B cell (primary cell): ENCODE results near the gene MAPT. TPM values are rescaled to one million over a fixed set of nuclear protein-coding genes. Genes with fewer than 3 reads are reported as not detected.

Experiments used
- ATAC-seq: fragments of 200-7000 bp; cut with Tn5 transposase; one replicate; pipeline ENCODE4 v1.10.0; 2021; ENCODE audit warnings: low read depth, mild to moderate bottlenecking, moderate number of reproducible peaks, moderate library complexity
- CTCF ChIA-PET: fragments of 350-600 bp; sonication (Branson Sonifier 250); formaldehyde crosslinking; loops from one replicate; lab custom pipeline; 2021; ENCODE audit warnings: antibody characterized with exemption, inconsistent platforms; lab: Charles Lee
- POLR2A ChIA-PET: fragments of 350-600 bp; sonication (Branson Sonifier 250); formaldehyde crosslinking; loops from one replicate; lab custom pipeline; 2021; ENCODE audit warnings: antibody characterized with exemption; lab: Charles Lee
- DNase-seq: peaks from one replicate; pipeline ENCODE4 v3.0.0; 2013
- H2AFZ ChIP-seq: 2 replicates; pipeline ENCODE4 v1.6.1; 2012; ENCODE audit warnings: mild to moderate bottlenecking, low read depth, low read length; ENCODE audit not compliant: insufficient read depth, poor library complexity, severe bottlenecking
- H3K27ac ChIP-seq, 2 donors: 1 replicate in 1 of 2; 2 replicates in 1 of 2; pipeline ENCODE4 v1.5.1; 2012 to 2013; ENCODE audit warnings: low read length in 2 of 2, mild to moderate bottlenecking in 2 of 2, moderate library complexity in 1 of 2
- H3K27me3 ChIP-seq, 4 experiments: fragments of 200-600 bp in 1 of 4; sonication (generic) in 1 of 4; replicated peaks in 1 of 4; 1 replicate in 2 of 4; 2 replicates in 2 of 4; pipeline versions ENCODE4 v1.6.1 to v1.7.0; 2013 to 2016; ENCODE audit warnings: low read length in 3 of 4, mild to moderate bottlenecking in 2 of 4, mixed read lengths in 1 of 4, moderate library complexity in 1 of 4; ENCODE audit not compliant: insufficient read depth in 4 of 4, control insufficient read depth in 3 of 4; ENCODE audit errors: control extremely low read depth in 1 of 4
- H3K36me3 ChIP-seq, 2 experiments: replicated peaks in 1 of 2; 1 replicate in 1 of 2; 2 replicates in 1 of 2; pipeline versions ENCODE4 v1.6.1 to v1.7.1; 2013; ENCODE audit warnings: low read length in 1 of 2; ENCODE audit not compliant: insufficient read depth in 2 of 2, control insufficient read depth in 1 of 2; ENCODE audit errors: control extremely low read depth in 1 of 2, extremely low read depth in 1 of 2
- H3K4me1 ChIP-seq, 2 donors: fragments of 200-600 bp in 1 of 2; sonication (generic) in 1 of 2; 1 replicate in 1 of 2; 2 replicates in 1 of 2; pipeline versions ENCODE4 v1.5.1 to v1.6.1; 2013 to 2017; ENCODE audit warnings: low read length in 2 of 2; ENCODE audit not compliant: control insufficient read depth in 2 of 2, insufficient read depth in 2 of 2
- H3K4me2 ChIP-seq: replicated peaks from 2 replicates; pipeline ENCODE3; 2012; ENCODE audit warnings: mild to moderate bottlenecking, low read depth, low read length; ENCODE audit not compliant: poor library complexity, severe bottlenecking
- H3K4me3 ChIP-seq, 5 experiments: fragments of 200-600 bp in 1 of 5; sonication (generic) in 1 of 5; 1 replicate in 3 of 5; 2 replicates in 2 of 5; pipeline versions ENCODE4 v1.5.1 to v1.7.0; 2011 to 2016; ENCODE audit warnings: low read length in 4 of 5, mild to moderate bottlenecking in 4 of 5, low read depth in 2 of 5, control low read depth in 1 of 5, moderate library complexity in 1 of 5; ENCODE audit not compliant: insufficient read depth in 1 of 5; ENCODE audit errors: control extremely low read depth in 1 of 5, extremely low read depth in 1 of 5
- H3K79me2 ChIP-seq: fragments of 200-600 bp; sonication (generic); one replicate; pipeline ENCODE4 v1.6.0; 2016; ENCODE audit warnings: low read length; ENCODE audit not compliant: control insufficient read depth, insufficient read depth
- H3K9ac ChIP-seq: fragments of 200-600 bp; sonication (generic); 2 replicates; pipeline ENCODE4 v1.6.1; 2017; ENCODE audit warnings: mild to moderate bottlenecking, low read length, moderate library complexity
- H3K9me3 ChIP-seq, 3 donors: one replicate each; pipeline versions ENCODE4 v1.6.1 to v1.7.1; 2013; ENCODE audit warnings: low read length in 2 of 3; ENCODE audit not compliant: control insufficient read depth in 2 of 3, insufficient read depth in 1 of 3; ENCODE audit errors: control extremely low read depth in 1 of 3
- H4K20me1 ChIP-seq: 2 replicates; pipeline ENCODE4 v1.6.0; 2012; ENCODE audit warnings: mild to moderate bottlenecking, low read length; ENCODE audit not compliant: insufficient read depth, control insufficient read depth, poor library complexity, severe bottlenecking
- H3K27ac Mint-ChIP-seq: one replicate; pipeline ENCODE4 v1.8.0; 2021; ENCODE audit warnings: mixed read lengths
- H3K27me3 Mint-ChIP-seq: one replicate; pipeline ENCODE4 v1.8.0; 2021; ENCODE audit warnings: mixed read lengths
- H3K4me1 Mint-ChIP-seq: one replicate; pipeline ENCODE4 v1.8.0; 2021; ENCODE audit warnings: mixed read lengths
- H3K4me3 Mint-ChIP-seq: one replicate; pipeline ENCODE4 v1.8.0; 2021; ENCODE audit warnings: mixed read lengths
- H3K9me3 Mint-ChIP-seq: one replicate; pipeline ENCODE4 v1.8.0; 2022; ENCODE audit warnings: mixed read lengths; ENCODE audit not compliant: insufficient read depth
- CTCF ChIP-seq: fragments of 200-600 bp; IDR thresholded peaks from one replicate; pipeline ENCODE4 v1.8.0; 2022; ENCODE audit warnings: antibody characterized with exemption, mild to moderate bottlenecking
- EZH2 ChIP-seq: IDR thresholded peaks from 2 replicates; pipeline ENCODE4 v1.6.1; 2012; ENCODE audit warnings: borderline replicate concordance, low read depth, mild to moderate bottlenecking, moderate library complexity, low read length; ENCODE audit not compliant: insufficient read depth, poor library complexity, severe bottlenecking
- WGBS: methylation state at CpG from one replicate; pipeline ENCODE4 v1.1.5; 2013; ENCODE audit warnings: missing lambda C conversion rate; ENCODE audit not compliant: insufficient coverage; 5-methylcytosine and 5-hydroxymethylcytosine counted together
- intact Hi-C: fragments of 100-400 bp; cut with micrococcal nuclease; formaldehyde crosslinking; loops from one replicate; pipeline ENCODE4 v1.10.0; 2022
- polyA plus RNA-seq: library from polyadenylated mRNA; depleted of rRNA; stranded (reverse); fragments of >200 nt; gene quantifications from 2 replicates; pipeline ENCODE4 v1.2.3, GENCODE V29; 2012
- total RNA-seq, 2 donors: library from RNA; stranded (reverse); fragments of 120-200 nt in 1 of 2; gene quantifications; 1 replicate in 1 of 2; 2 replicates in 1 of 2; pipeline versions ENCODE4 v1.2.3 to v1.2.4, GENCODE V29; 2013 to 2022

Gene MAPT
- total and polyA plus RNA-seq, 2 donors (not counting 1 experiment from before 2014, with no cell fraction given) = 0.13 to 0.20 TPM

GRCh38 chr17:45914047-45914717 is 19.8 kb downstream of the MAPT start:
- Histone ChIP-seq H4K20me1 (no peaks in the 10 kb centered on the region), H2AFZ (no peak overlapping the region), H3K9me3 (peaks cover 0 to 9% (median 5%) of the 10 kb centered on the region in 3 donors), H3K9ac (no peak overlapping the region), H3K36me3 (no peaks in the 10 kb centered on the region), H3K27ac (no peak overlapping the region), H3K4me1 (peaks cover 0 to 4% of the 10 kb centered on the region in 2 donors), H3K79me2 (no peaks in the 10 kb centered on the region), H3K27me3 (peaks cover 0 to 6% (median 0%) of the 10 kb centered on the region in 4 experiments), H3K4me3 (no peak overlapping the region), H3K4me2 (no peak overlapping the region)
- 74% methylated on average over 9 of the region's 10 CpGs for WGBS
- no peak for TF ChIP-seq CTCF
- no peak for TF ChIP-seq EZH2
- DNase-seq (no peak), ATAC-seq (no peak)
- POLR2A ChIA-PET = no interaction called here
- Mint-ChIP-seq H3K9me3 (peaks cover 8% of the 10 kb centered on the region), H3K27me3 (peaks cover 40% of the 10 kb centered on the region), H3K4me1 (no peaks in the 10 kb centered on the region), H3K27ac (no peak overlapping the region), H3K4me3 (no peak overlapping the region)
- CTCF ChIA-PET = interaction anchor here (0.6 kb wide), 1 partner anchor 940 kb away, joined by 4 read pairs; no protein-coding TSS in a partner anchor
- intact Hi-C loops = no loop called here

- H3K4me3 Mint-ChIP-seq = no peak overlapping the region
- H3K9ac ChIP-seq = no peak overlapping the region
- no peak for ATAC-seq
Observed at GRCh38 chr17:45915263-45915662, 20.9 kb downstream of the MAPT start.

More at GRCh38 chr17:45915263-45915662, 20.9 kb downstream of the MAPT start:
- no peak overlapping the region for H3K27ac Mint-ChIP-seq
- no peak overlapping the region for H2AFZ ChIP-seq
- ChIA-PET POLR2A (no interaction called here), CTCF (no interaction called here)
- H3K27me3 ChIP-seq = peaks cover 0 to 4% (median under 1%) of the 10 kb centered on the region in 4 experiments
- H3K4me1 ChIP-seq = peaks cover 0 to 4% of the 10 kb centered on the region in 2 donors
- H3K4me1 Mint-ChIP-seq = no peaks in the 10 kb centered on the region
- H3K27ac ChIP-seq = no peak overlapping the region
- H4K20me1 ChIP-seq = no peaks in the 10 kb centered on the region
- no peak for DNase-seq
- no peak overlapping the region for H3K4me3 ChIP-seq
- H3K9me3 Mint-ChIP-seq = peaks cover 8% of the 10 kb centered on the region
- no peaks in the 10 kb centered on the region for H3K79me2 ChIP-seq
- peaks cover 0 to 9% (median 5%) of the 10 kb centered on the region in 3 donors for H3K9me3 ChIP-seq
- intact Hi-C loops = no loop called here
- WGBS = 95% methylated on average over 4 of the region's 4 CpGs
- peaks cover 37% of the 10 kb centered on the region for H3K27me3 Mint-ChIP-seq
- TF ChIP-seq EZH2 = no peak
- no peak for TF ChIP-seq CTCF
- H3K36me3 ChIP-seq = no peaks in the 10 kb centered on the region
- H3K4me2 ChIP-seq = no peak overlapping the region
